PC-3 (cell line): ENCODE measurements around the gene HLTF. TPM values are rescaled to one million over a fixed set of nuclear protein-coding genes. Genes with fewer than 3 reads are reported as not detected.

Experiments used
- ATAC-seq: fragments of 200-7000 bp; cut with Tn5 transposase; 2 replicates; pipeline ENCODE4 v1.9.1; 2020; ENCODE audit warnings: mild to moderate bottlenecking, moderate library complexity
- BruUV-seq: library from RNA; stranded (reverse); fragments of 400-500 nt; replicated peaks from 2 replicates; lab custom pipeline; 2021; lab: Mats Ljungman, UMichigan
- CTCF ChIA-PET: fragments of 300-600 bp; sonication (Branson Sonifier 250); formaldehyde crosslinking; loops from one replicate; lab custom pipeline; 2022; ENCODE audit warnings: antibody characterized with exemption; lab: Charles Lee
- POLR2A ChIA-PET: fragments of 300-600 bp; sonication (Branson Sonifier 250); formaldehyde crosslinking; loops from one replicate; lab custom pipeline; 2022; ENCODE audit warnings: antibody characterized with exemption; ENCODE audit not compliant: unreplicated experiment; lab: Charles Lee
- DNase-seq: peaks from one replicate; pipeline ENCODE4 v3.0.0-alpha.2; 2015
- H2AFZ ChIP-seq: fragments of 300-600 bp; sonication (generic); 2 replicates; pipeline ENCODE4 v1.6.0; 2016; ENCODE audit warnings: antibody characterized with exemption, low read length
- H3F3A ChIP-seq: fragments of 300-600 bp; sonication (generic); one replicate; pipeline ENCODE4 v1.6.0; 2017; ENCODE audit warnings: antibody characterized with exemption, low read length, control low read depth, mild to moderate bottlenecking; ENCODE audit not compliant: unreplicated experiment
- H3K27ac ChIP-seq: fragments of 300-600 bp; sonication (generic); 2 replicates; pipeline ENCODE4 v1.5.1; 2016; ENCODE audit warnings: mild to moderate bottlenecking, low read length
- H3K27me3 ChIP-seq: fragments of 300-600 bp; sonication (generic); 2 replicates; pipeline ENCODE4 v1.6.1; 2016; ENCODE audit warnings: low read length, mixed read lengths
- H3K36me3 ChIP-seq: fragments of 300-600 bp; sonication (generic); 2 replicates; pipeline ENCODE4 v1.6.1; 2016; ENCODE audit warnings: low read depth, mixed run types, low read length, mixed read lengths
- H3K4me1 ChIP-seq: fragments of 300-600 bp; sonication (generic); 2 replicates; pipeline ENCODE4 v1.5.1; 2016; ENCODE audit warnings: low read length; ENCODE audit not compliant: insufficient read depth
- H3K4me2 ChIP-seq: fragments of 300-600 bp; sonication (generic); 2 replicates; pipeline ENCODE4 v1.6.0; 2016; ENCODE audit warnings: low read length
- H3K4me3 ChIP-seq: fragments of 300-600 bp; sonication (generic); 2 replicates; pipeline ENCODE4 v1.5.1; 2016; ENCODE audit warnings: mild to moderate bottlenecking, low read length, mixed read lengths
- H3K79me2 ChIP-seq: fragments of 300-600 bp; sonication (generic); 2 replicates; pipeline ENCODE4 v1.6.1; 2017; ENCODE audit warnings: low read length, mixed read lengths
- H3K9ac ChIP-seq: fragments of 300-600 bp; sonication (generic); 2 replicates; pipeline ENCODE4 v1.6.0; 2016; ENCODE audit warnings: mild to moderate bottlenecking, low read length
- H3K9me2 ChIP-seq: fragments of 300-600 bp; sonication (generic); replicated peaks from 2 replicates; pipeline ENCODE4 v1.6.1; 2016; ENCODE audit warnings: mixed run types, low read length, mixed read lengths
- H3K9me3 ChIP-seq: fragments of 300-600 bp; sonication (generic); 2 replicates; pipeline ENCODE4 v1.6.1; 2016; ENCODE audit warnings: low read length, mixed read lengths
- H4K20me1 ChIP-seq: fragments of 300-600 bp; sonication (generic); 2 replicates; pipeline ENCODE4 v1.6.1; 2016; ENCODE audit warnings: low read length, mixed read lengths
- CTCF ChIP-seq: fragments of 300-600 bp; sonication (generic); conservative IDR thresholded peaks from 2 replicates; pipeline ENCODE4 v1.5.1; 2017; ENCODE audit warnings: antibody characterized with exemption, low read depth, mild to moderate bottlenecking, low read length
- EZH2 ChIP-seq: fragments of 300-600 bp; sonication (generic); IDR thresholded peaks from one replicate; pipeline ENCODE4 v1.6.1; 2017; ENCODE audit warnings: antibody characterized with exemption, mild to moderate bottlenecking, low read length; ENCODE audit not compliant: unreplicated experiment
- EZH2phosphoT487 ChIP-seq: fragments of 300-600 bp; sonication (generic); IDR thresholded peaks from 2 replicates; pipeline ENCODE4 v1.6.1; 2018; ENCODE audit warnings: mild to moderate bottlenecking, antibody characterized with exemption, low read length, borderline replicate concordance
- intact Hi-C: fragments of 100-400 bp; cut with micrococcal nuclease; formaldehyde crosslinking; loops from 2 replicates; pipeline ENCODE4 v1.9.0; 2023
- total RNA-seq: library from RNA; depleted of rRNA; stranded (reverse); fragments of >200 nt; gene quantifications from 2 replicates; pipeline ENCODE4 v1.2.3, GENCODE V29; 2014

The HLTF gene
- total RNA-seq, 1 experiment from 2014 or later: 43.3 TPM

GRCh38 chr3:149081772-149082171 lies 4.6 kb downstream of the HLTF start:
- intact Hi-C loops: loop anchor here (5.0 kb wide), 1 partner anchor 89 kb away; the partner anchor contains the start of gene GYG1
- H3K36me3 ChIP-seq: no peaks in the 10 kb centered on the region
- DNase-seq (no peak), ATAC-seq (no peak)
- no peak overlapping the region for H3K9ac ChIP-seq
- no peak for TF ChIP-seq EZH2
- no peak for TF ChIP-seq EZH2phosphoT487
- TF ChIP-seq CTCF: no peak
- no peaks in the 10 kb centered on the region for H4K20me1 ChIP-seq
- ChIA-PET CTCF (no interaction called here), POLR2A (no interaction called here)
- peaks cover 76% of the 10 kb centered on the region for H3K79me2 ChIP-seq
- H3K4me3 ChIP-seq: no peak overlapping the region
- no peaks in the 10 kb centered on the region for H3K9me2 ChIP-seq
- no peak overlapping the region for H3K4me2 ChIP-seq
- no peaks in the 10 kb centered on the region for H3F3A ChIP-seq
- H2AFZ ChIP-seq: no peak overlapping the region
- no peaks in the 10 kb centered on the region for H3K9me3 ChIP-seq
- H3K4me1 ChIP-seq: peaks cover 16% of the 10 kb centered on the region
- no peaks in the 10 kb centered on the region for H3K27me3 ChIP-seq
- H3K27ac ChIP-seq: no peak overlapping the region
- BruUV-seq: no TSS peak

GRCh38 chr3:149080699-149081091 lies 5.6 kb downstream of the HLTF start:
- Histone ChIP-seq H3K9me2 (no peaks in the 10 kb centered on the region), H3K36me3 (0 out of 2 replicates have a peak, but pooled peaks cover under 1% of the 10 kb centered on the region), H4K20me1 (no peaks in the 10 kb centered on the region), H3K4me2 (no peak overlapping the region), H3F3A (no peaks in the 10 kb centered on the region), H3K4me1 (peaks cover 13% of the 10 kb centered on the region), H3K27me3 (no peaks in the 10 kb centered on the region), H3K4me3 (no peak overlapping the region), H3K27ac (no peak overlapping the region), H3K79me2 (peaks cover 74% of the 10 kb centered on the region), H3K9ac (no peak overlapping the region), H2AFZ (no peak overlapping the region), H3K9me3 (no peaks in the 10 kb centered on the region)
- CTCF ChIA-PET: no interaction called here
- DNase-seq (peak; percentile 40), ATAC-seq (no peak)
- no TSS peak for BruUV-seq
- POLR2A ChIA-PET: interaction anchor here (0.6 kb wide), 1 partner anchor 136 kb away, joined by 12 read pairs; no protein-coding TSS in a partner anchor
- intact Hi-C loops: loop anchor here (5.0 kb wide), 1 partner anchor 88 kb away; the partner anchor contains the start of gene GYG1
- TF ChIP-seq EZH2phosphoT487 (no peak), CTCF (no peak), EZH2 (no peak)

- no peak overlapping the region for H3K4me3 ChIP-seq
- no peak overlapping the region for H3K27ac ChIP-seq
- DNase-seq: no peak
- peaks cover 68% of the 10 kb centered on the region for H3K79me2 ChIP-seq
- no peak overlapping the region for H3K4me2 ChIP-seq
- H3K9me2 ChIP-seq: no peaks in the 10 kb centered on the region
- no peak overlapping the region for H3K9ac ChIP-seq
- no peak for ATAC-seq
- no peak for TF ChIP-seq EZH2
- no peak for TF ChIP-seq CTCF
- TF ChIP-seq EZH2phosphoT487: no peak
- intact Hi-C loops: loop anchor here (5.0 kb wide), 1 partner anchor 88 kb away; the partner anchor contains the start of gene GYG1
- peaks cover 13% of the 10 kb centered on the region for H3K4me1 ChIP-seq
- peaks cover 3% of the 10 kb centered on the region; the same call in 1 of the 2 replicates for H3K36me3 ChIP-seq
- no peaks in the 10 kb centered on the region for H4K20me1 ChIP-seq
- no peak overlapping the region for H2AFZ ChIP-seq
- H3K27me3 ChIP-seq: no peaks in the 10 kb centered on the region
- H3K9me3 ChIP-seq: no peaks in the 10 kb centered on the region
- ChIA-PET CTCF (no interaction called here), POLR2A (interaction anchor here (0.6 kb wide), 1 partner anchor 136 kb away, joined by 12 read pairs; no protein-coding TSS in a partner anchor)
- no peaks in the 10 kb centered on the region for H3F3A ChIP-seq
- BruUV-seq: no TSS peak
Observed at GRCh38 chr3:149080011-149080698, 6.2 kb downstream of the HLTF start.
